HFF-Myc (cell line): ENCODE data around the gene IDUA.

ENCODE experiments used
- DNase-seq: peaks from one replicate; pipeline ENCODE4 v3.0.0-alpha.2; 2011; ENCODE audit warnings: low read depth; ENCODE audit errors: extremely low read depth
- H3K4me3 ChIP-seq: replicated peaks from 2 replicates; pipeline ENCODE4 v1.5.1; 2011; ENCODE audit warnings: low read depth, mild to moderate bottlenecking, control low read depth, low read length
- TF ChIP-seq, protein P1 (sequence below): IDR thresholded peaks from 2 replicates; pipeline ENCODE4 v1.5.1; 2012; ENCODE audit warnings: mild to moderate bottlenecking, low read depth, low read length, control low read depth; ENCODE audit errors: missing control alignments

The IDUA gene

GRCh38 chr4:957231-957580 is 29.6 kb upstream of the IDUA start:
- no peak for DNase-seq
- no peak overlapping the region for H3K4me3 ChIP-seq
- TF ChIP-seq, protein P1, sequence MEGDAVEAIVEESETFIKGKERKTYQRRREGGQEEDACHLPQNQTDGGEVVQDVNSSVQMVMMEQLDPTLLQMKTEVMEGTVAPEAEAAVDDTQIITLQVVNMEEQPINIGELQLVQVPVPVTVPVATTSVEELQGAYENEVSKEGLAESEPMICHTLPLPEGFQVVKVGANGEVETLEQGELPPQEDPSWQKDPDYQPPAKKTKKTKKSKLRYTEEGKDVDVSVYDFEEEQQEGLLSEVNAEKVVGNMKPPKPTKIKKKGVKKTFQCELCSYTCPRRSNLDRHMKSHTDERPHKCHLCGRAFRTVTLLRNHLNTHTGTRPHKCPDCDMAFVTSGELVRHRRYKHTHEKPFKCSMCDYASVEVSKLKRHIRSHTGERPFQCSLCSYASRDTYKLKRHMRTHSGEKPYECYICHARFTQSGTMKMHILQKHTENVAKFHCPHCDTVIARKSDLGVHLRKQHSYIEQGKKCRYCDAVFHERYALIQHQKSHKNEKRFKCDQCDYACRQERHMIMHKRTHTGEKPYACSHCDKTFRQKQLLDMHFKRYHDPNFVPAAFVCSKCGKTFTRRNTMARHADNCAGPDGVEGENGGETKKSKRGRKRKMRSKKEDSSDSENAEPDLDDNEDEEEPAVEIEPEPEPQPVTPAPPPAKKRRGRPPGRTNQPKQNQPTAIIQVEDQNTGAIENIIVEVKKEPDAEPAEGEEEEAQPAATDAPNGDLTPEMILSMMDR, result no peak

DNA sequence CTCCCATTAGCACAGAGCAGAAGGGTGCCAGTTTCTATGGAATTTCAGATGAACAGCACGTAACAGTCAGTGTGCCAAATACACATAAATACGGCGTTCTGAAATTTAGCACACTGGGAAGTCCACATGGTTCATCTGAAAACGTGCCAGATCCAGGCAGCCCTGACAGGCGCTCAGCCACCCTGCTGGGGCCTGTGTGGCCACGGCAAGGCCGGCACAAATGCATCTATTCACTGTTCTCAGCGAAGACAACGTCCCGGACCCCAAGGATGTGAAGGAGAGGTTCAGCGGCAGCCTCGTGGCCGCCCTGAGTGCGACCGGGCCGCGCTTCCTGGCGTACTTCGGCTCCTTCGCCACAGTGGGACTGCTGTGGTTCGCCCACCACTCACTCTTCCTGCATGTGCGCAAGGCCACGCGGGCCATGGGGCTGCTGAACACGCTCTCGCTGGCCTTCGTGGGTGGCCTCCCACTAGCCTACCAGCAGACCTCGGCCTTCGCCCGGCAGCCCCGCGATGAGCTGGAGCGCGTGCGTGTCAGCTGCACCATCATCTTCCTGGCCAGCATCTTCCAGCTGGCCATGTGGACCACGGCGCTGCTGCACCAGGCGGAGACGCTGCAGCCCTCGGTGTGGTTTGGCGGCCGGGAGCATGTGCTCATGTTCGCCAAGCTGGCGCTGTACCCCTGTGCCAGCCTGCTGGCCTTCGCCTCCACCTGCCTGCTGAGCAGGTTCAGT is 29.1 kb upstream of the IDUA start:
- TF ChIP-seq, protein P1, result no peak
- no peak for DNase-seq

GRCh38 chr4:958314-958665 is 28.6 kb upstream of the IDUA start:
- H3K4me3 ChIP-seq, result no peak overlapping the region
- no peak for DNase-seq
- TF ChIP-seq, protein P1, result no peak

More for the DNA sequence above, 29.1 kb upstream of the IDUA start:
- no peak overlapping the region for H3K4me3 ChIP-seq

GRCh38 chr4:958696-959337 is 28.0 kb upstream of the IDUA start:
- H3K4me3 ChIP-seq, result no peak overlapping the region
- no peak for DNase-seq
- TF ChIP-seq, protein P1, result no peak

DNA sequence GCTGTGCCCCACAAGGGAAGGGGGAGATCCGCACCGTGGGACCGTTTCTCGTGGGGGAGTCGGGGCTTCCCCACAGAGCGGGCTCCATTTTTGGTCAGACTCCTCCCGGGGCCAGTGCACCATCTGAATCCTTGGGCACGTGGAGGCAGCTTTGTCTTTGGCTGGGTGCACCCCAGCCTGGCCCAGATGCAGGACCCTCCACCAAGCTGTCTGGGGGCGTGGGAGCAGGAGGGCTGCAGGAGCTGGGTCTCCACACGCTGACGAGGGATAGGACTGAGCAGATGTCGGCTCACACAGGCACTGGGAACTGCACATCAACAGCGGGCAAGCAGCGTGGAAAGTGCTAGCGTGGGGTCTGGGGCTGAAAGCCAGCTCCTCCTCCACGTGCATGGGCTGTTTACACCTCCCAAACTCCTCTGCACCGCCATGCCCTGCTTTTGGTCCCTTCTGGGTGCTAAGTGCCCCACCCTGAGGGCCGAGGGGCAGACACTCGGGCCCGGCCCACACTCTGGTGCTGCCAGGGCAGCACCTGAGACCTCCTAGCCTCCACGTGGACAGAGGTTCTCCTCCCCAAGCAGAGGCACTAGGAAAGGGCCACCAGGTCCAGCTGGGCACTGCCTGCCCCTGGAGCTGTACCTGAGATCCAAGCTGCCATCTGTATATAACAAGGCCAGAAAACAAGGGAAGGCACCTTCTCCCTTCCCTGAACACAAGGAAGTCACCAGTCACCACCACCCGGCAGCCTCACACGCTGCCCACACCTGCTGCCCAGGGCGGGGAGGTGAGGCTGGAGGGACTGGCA is 27.3 kb upstream of the IDUA start:
- H3K4me3 ChIP-seq, result no peak overlapping the region
- no peak for DNase-seq
- TF ChIP-seq, protein P1, result no peak

GRCh38 chr4:960140-960635 is 26.7 kb upstream of the IDUA start:
- TF ChIP-seq, protein P1, result no peak
- no peak overlapping the region for H3K4me3 ChIP-seq
- DNase-seq, result no peak
